OCI-LY1 (cell line): ENCODE results near the gene CNTN1.

Experiments
- H2AFZ ChIP-seq: fragments of 200-600 bp; sonication (generic), shearing (Covaris generic); 2 replicates; pipeline ENCODE4 v1.6.0; 2014; ENCODE audit warnings: antibody characterized with exemption, mild to moderate bottlenecking, low read length
- H3F3A ChIP-seq: fragments of 200-600 bp; sonication (generic), shearing (Covaris generic); 2 replicates; pipeline ENCODE4 v1.6.0; 2014; ENCODE audit warnings: mild to moderate bottlenecking, antibody characterized with exemption, low read length, moderate library complexity; ENCODE audit not compliant: insufficient read depth
- H3K27ac ChIP-seq: fragments of 200-600 bp; sonication (generic); 2 replicates; pipeline ENCODE4 v1.5.1; 2014; ENCODE audit warnings: low read length, mixed run types, mild to moderate bottlenecking, low read depth; ENCODE audit not compliant: poor library complexity, severe bottlenecking
- H3K27me3 ChIP-seq: fragments of 200-600 bp; sonication (generic); 2 replicates; pipeline ENCODE4 v1.6.0; 2014; ENCODE audit warnings: antibody characterized with exemption, mild to moderate bottlenecking, low read length, moderate library complexity; ENCODE audit not compliant: insufficient read depth
- H3K36me3 ChIP-seq: fragments of 200-600 bp; sonication (generic); 2 replicates; pipeline ENCODE4 v1.6.1; 2014; ENCODE audit warnings: mild to moderate bottlenecking, antibody characterized with exemption, low read length, moderate library complexity, mixed read lengths; ENCODE audit not compliant: insufficient read depth
- H3K4me1 ChIP-seq: fragments of 200-600 bp; sonication (generic); 2 replicates; pipeline ENCODE4 v1.5.1; 2014; ENCODE audit warnings: mild to moderate bottlenecking, low read length, moderate library complexity; ENCODE audit not compliant: insufficient read depth, severe bottlenecking
- H3K4me2 ChIP-seq: fragments of 200-600 bp; sonication (generic), shearing (Covaris generic); 2 replicates; pipeline ENCODE4 v1.6.1; 2014; ENCODE audit warnings: low read length
- H3K4me3 ChIP-seq: fragments of 200-600 bp; sonication (generic); 2 replicates; pipeline ENCODE4 v1.5.1; 2014; ENCODE audit warnings: low read length, low read depth, mild to moderate bottlenecking, mixed read lengths; ENCODE audit not compliant: poor library complexity, severe bottlenecking
- H3K79me2 ChIP-seq: fragments of 200-600 bp; shearing (Covaris generic); 2 replicates; pipeline ENCODE4 v1.6.1; 2016; ENCODE audit warnings: mixed run types, low read length, mixed read lengths; ENCODE audit not compliant: insufficient read depth
- H3K9ac ChIP-seq: fragments of 200-600 bp; sonication (generic), shearing (Covaris generic); 2 replicates; pipeline ENCODE4 v1.6.1; 2014; ENCODE audit warnings: mild to moderate bottlenecking, low read length, mixed read lengths
- H3K9me2 ChIP-seq: fragments of 200-600 bp; sonication (generic), shearing (Covaris generic); 2 replicates; pipeline ENCODE4 v1.6.1; 2014; ENCODE audit warnings: low read depth, mild to moderate bottlenecking, low read length, mixed read lengths
- H3K9me3 ChIP-seq: fragments of 200-600 bp; shearing (Covaris generic); 2 replicates; pipeline ENCODE4 v1.6.1; 2014; ENCODE audit warnings: low read length, mixed read lengths
- H4K20me1 ChIP-seq: fragments of 200-600 bp; sonication (generic), shearing (Covaris generic); 2 replicates; pipeline ENCODE4 v1.6.0; 2016; ENCODE audit warnings: mild to moderate bottlenecking, low read length; ENCODE audit not compliant: insufficient read depth
- CTCF ChIP-seq: fragments of 200-600 bp; sonication (generic), shearing (Covaris generic); IDR thresholded peaks from 2 replicates; pipeline ENCODE4 v1.5.1; 2017; ENCODE audit warnings: mild to moderate bottlenecking, antibody characterized with exemption, low read length, moderate library complexity, mixed read lengths
- EZH2 ChIP-seq: fragments of 200-600 bp; sonication (generic), shearing (Covaris generic); IDR thresholded peaks from 2 replicates; pipeline ENCODE4 v1.8.0; 2017; ENCODE audit warnings: borderline replicate concordance, mixed run types, mild to moderate bottlenecking, antibody characterized with exemption, low read length, moderate library complexity, mixed read lengths

The CNTN1 gene

GRCh38 chr12:40989785-40990184 lies 297.5 kb downstream of the CNTN1 start:
- TF ChIP-seq CTCF (no peak), EZH2 (no peak)
- H3K27ac ChIP-seq, result no peak overlapping the region
- H3K9ac ChIP-seq, result no peak overlapping the region
- no peak overlapping the region for H2AFZ ChIP-seq
- H3K4me2 ChIP-seq, result no peak overlapping the region
- no peaks in the 10 kb centered on the region for H3K9me2 ChIP-seq
- H3K4me3 ChIP-seq, result no peak overlapping the region
- no peaks in the 10 kb centered on the region for H4K20me1 ChIP-seq
- H3K27me3 ChIP-seq, result no peaks in the 10 kb centered on the region
- H3K79me2 ChIP-seq, result no peaks in the 10 kb centered on the region
- H3K36me3 ChIP-seq, result no peaks in the 10 kb centered on the region
- H3F3A ChIP-seq, result no peaks in the 10 kb centered on the region
- no peaks in the 10 kb centered on the region for H3K9me3 ChIP-seq
- H3K4me1 ChIP-seq, result no peaks in the 10 kb centered on the region

GRCh38 chr12:40992158-40992557 lies 299.9 kb downstream of the CNTN1 start:
- Histone ChIP-seq H3K9me2 (no peaks in the 10 kb centered on the region), H3K4me3 (no peak overlapping the region), H3F3A (no peaks in the 10 kb centered on the region), H2AFZ (no peak overlapping the region), H3K4me2 (no peak overlapping the region), H3K4me1 (no peaks in the 10 kb centered on the region), H3K27ac (no peak overlapping the region), H3K27me3 (no peaks in the 10 kb centered on the region), H3K9ac (no peak overlapping the region), H3K9me3 (no peaks in the 10 kb centered on the region), H3K36me3 (no peaks in the 10 kb centered on the region), H3K79me2 (no peaks in the 10 kb centered on the region), H4K20me1 (no peaks in the 10 kb centered on the region)
- TF ChIP-seq EZH2 (no peak), CTCF (no peak)

- no peaks in the 10 kb centered on the region for H3K9me3 ChIP-seq
- H3K79me2 ChIP-seq, result no peaks in the 10 kb centered on the region
- no peaks in the 10 kb centered on the region for H3F3A ChIP-seq
- no peak overlapping the region for H2AFZ ChIP-seq
- H3K4me2 ChIP-seq, result no peak overlapping the region
- no peaks in the 10 kb centered on the region for H3K4me1 ChIP-seq
- no peak overlapping the region for H3K27ac ChIP-seq
- H3K4me3 ChIP-seq, result no peak overlapping the region
- no peak overlapping the region for H3K9ac ChIP-seq
- H3K36me3 ChIP-seq, result no peaks in the 10 kb centered on the region
- no peaks in the 10 kb centered on the region for H3K27me3 ChIP-seq
- no peaks in the 10 kb centered on the region for H4K20me1 ChIP-seq
- no peak for TF ChIP-seq CTCF
- TF ChIP-seq EZH2, result no peak
- H3K9me2 ChIP-seq, result no peaks in the 10 kb centered on the region
Measured at GRCh38 chr12:40992674-40993073, 300.4 kb downstream of the CNTN1 start.
